HepG2 (cell line): ENCODE data around the gene CCDC57. TPM values are rescaled to one million over a fixed set of nuclear protein-coding genes. Genes with fewer than 3 reads are reported as not detected.

Experiments used
- BCL3 ChIP-seq: sonication (generic); formaldehyde crosslinking; IDR thresholded peaks from 2 replicates; pipeline ENCODE4 v1.5.1; 2020; ENCODE audit warnings: mild to moderate bottlenecking, missing genetic modification reagents, moderate library complexity
- MIER2 ChIP-seq: IDR thresholded peaks from 2 replicates; pipeline ENCODE4 v1.6.1; 2016; ENCODE audit warnings: missing biosample characterization, missing genetic modification reagents
- PLSCR1 ChIP-seq: sonication (generic); formaldehyde crosslinking; IDR thresholded peaks from 2 replicates; pipeline ENCODE4 v1.5.0; 2020; ENCODE audit warnings: missing genetic modification reagents, mild to moderate bottlenecking, borderline replicate concordance
- PRDM4 ChIP-seq: sonication (generic); formaldehyde crosslinking; IDR thresholded peaks from 2 replicates; pipeline ENCODE4 v1.9.0; 2021; ENCODE audit warnings: missing genetic modification reagents, borderline replicate concordance
- YEATS2 ChIP-seq: sonication (generic); formaldehyde crosslinking; IDR thresholded peaks from 2 replicates; pipeline ENCODE4 v1.4.0; 2020; ENCODE audit warnings: missing genetic modification reagents, borderline replicate concordance
- ZBTB2 ChIP-seq: sonication (generic); formaldehyde crosslinking; IDR thresholded peaks from 2 replicates; pipeline ENCODE4 v1.8.0; 2022; ENCODE audit warnings: low read depth, missing genetic modification reagents
- ZBTB40 ChIP-seq, 2 experiments: fragments of 450-650 bp in 1 of 2; sonication (generic) in 1 of 2; formaldehyde crosslinking in 1 of 2; IDR thresholded peaks; 2 replicates each; pipeline versions ENCODE4 v1.6.1 to v1.8.0; 2016 to 2022; ENCODE audit warnings: antibody characterized with exemption in 1 of 2, mild to moderate bottlenecking in 1 of 2, missing genetic modification reagents in 1 of 2
- ZBTB7B ChIP-seq: sonication (generic); formaldehyde crosslinking; IDR thresholded peaks from 2 replicates; pipeline ENCODE4 v1.4.0; 2020; ENCODE audit warnings: missing genetic modification reagents
- ZNF468 ChIP-seq: sonication (generic); formaldehyde crosslinking; IDR thresholded peaks from 2 replicates; pipeline ENCODE4 v1.8.0; 2022; ENCODE audit warnings: mild to moderate bottlenecking, moderate library complexity, missing genetic modification reagents
- ZNF772 ChIP-seq: sonication (generic); formaldehyde crosslinking; IDR thresholded peaks from 2 replicates; pipeline ENCODE4 v1.5.0; 2020; ENCODE audit warnings: mild to moderate bottlenecking, missing genetic modification reagents
- ZNF883 ChIP-seq: sonication (generic); formaldehyde crosslinking; IDR thresholded peaks from 2 replicates; pipeline ENCODE4 v1.5.1; 2020; ENCODE audit warnings: mild to moderate bottlenecking, missing genetic modification reagents; ENCODE audit errors: not compliant biosample characterization
- polyA plus RNA-seq, 8 experiments: library from polyadenylated mRNA; depleted of rRNA in 3 of 8; stranded (reverse) in 7 of 8; unstranded in 1 of 8; fragments of >200 nt; fragmentation: Illumina TruSeq in 4 of 8; extraction: Trizol in 4 of 8; gene quantifications; 2 replicates each; pipeline versions ENCODE4 v1.2.1 to v1.2.3, GENCODE V29; 2011 to 2016; ENCODE audit warnings: low read depth in 4 of 8, missing spikeins in 1 of 8, mixed read lengths in 1 of 8; ENCODE audit not compliant: insufficient read depth in 1 of 8
- total RNA-seq, 5 experiments: library from RNA; depleted of rRNA; stranded (reverse); fragments of >200 nt; fragmentation: Illumina TruSeq; extraction: Trizol; gene quantifications; 2 replicates each; pipeline ENCODE4 v1.2.3, GENCODE V29; 2016; ENCODE audit warnings: low read depth in 1 of 5

The CCDC57 gene
- total and polyA plus RNA-seq, 2 of the 13 experiments (the other 11 are each of a cell fraction or from before 2014, with no cell fraction given): 59.3 to 59.9 TPM

- TF ChIP-seq ZBTB40 (IDR thresholded peaks at IDR 0.05) (no peak), ZBTB40 (CRISPR knock-in tag; IDR thresholded peaks at IDR 0.05) (peak; percentile 14; the same call in 1 of the 2 replicates), ZBTB2 (CRISPR knock-in tag) (peak; percentile 80), PLSCR1 (CRISPR knock-in tag) (peak; percentile 71), ZNF772 (CRISPR knock-in tag) (peak; percentile 54; the same call in 1 of the 2 replicates), MIER2 (CRISPR knock-in tag) (0 out of 2 replicates have a peak, but pooled peaks have one; percentile 13), PRDM4 (CRISPR knock-in tag) (0 out of 2 replicates have a peak, but pooled peaks have one; percentile 19), ZBTB7B (CRISPR knock-in tag) (peak; percentile 50), YEATS2 (0 out of 2 replicates have a peak, but pooled peaks have one; percentile 17), ZNF468 (CRISPR knock-in tag) (0 out of 2 replicates have a peak, but pooled peaks have one; percentile 56), ZNF883 (CRISPR knock-in tag) (peak; percentile 79), BCL3 (CRISPR knock-in tag) (peak; percentile 68)
Observed at GRCh38 chr17:82098169-82098938, 114.3 kb downstream of the CCDC57 start, which contains the start of gene FASN (continued).
